Colonic mucosa (tissue), 4 donors: Measurements from ENCODE around the gene LIPG. TPM values are rescaled to one million over a fixed set of nuclear protein-coding genes. Genes with fewer than 3 reads are reported as not detected.

ENCODE experiments used
- DNase-seq: peaks from one replicate; pipeline ENCODE4 v3.0.0-alpha.2; 2020
- H3K27ac ChIP-seq: fragments of 200-600 bp; one replicate; pipeline ENCODE4 v1.8.0; 2021
- H3K27me3 ChIP-seq: fragments of 200-600 bp; one replicate; pipeline ENCODE4 v1.8.0; 2021
- H3K36me3 ChIP-seq: fragments of 200-600 bp; one replicate; pipeline ENCODE4 v1.8.0; 2021
- H3K4me1 ChIP-seq: fragments of 200-600 bp; one replicate; pipeline ENCODE4 v1.8.0; 2021; ENCODE audit warnings: mild to moderate bottlenecking
- H3K4me3 ChIP-seq: fragments of 200-600 bp; one replicate; pipeline ENCODE4 v1.8.0; 2021
- H3K9ac ChIP-seq, 2 donors: one replicate each; pipeline ENCODE4 v1.7.0; 2013; ENCODE audit warnings: control low read depth in 2 of 2, low read depth in 2 of 2, low read length in 2 of 2
- H3K9me3 ChIP-seq: fragments of 200-600 bp; one replicate; pipeline ENCODE4 v1.8.0; 2021
- intact Hi-C: fragments of 100-400 bp; cut with DNase I; formaldehyde crosslinking; loops from one replicate; pipeline ENCODE4 v1.14.1; 2022
- total RNA-seq, 2 donors: library from RNA; stranded (reverse); fragmentation: NEBNext Ultra II Directional in 1 of 2; extraction: Animal tissue kit (Norgen Biotek cat#: 25700) in 1 of 2; gene quantifications; one replicate each; pipeline ENCODE4 v1.2.1, GENCODE V29; 2021
- TF ChIP-seq, protein P1 (sequence below): fragments of 200-600 bp; IDR thresholded peaks from one replicate; pipeline ENCODE4 v1.8.0; 2022; ENCODE audit warnings: antibody characterized with exemption, mild to moderate bottlenecking
- donor health status: healthy.
- donor health status: DM: no; HTN: no; CAD: no.
- donor health status: DM: no; HTN: no; CAD: no.

LIPG gene
- total RNA-seq, 2 donors from 2014 or later = 25.5 to 32.1 TPM

DNA sequence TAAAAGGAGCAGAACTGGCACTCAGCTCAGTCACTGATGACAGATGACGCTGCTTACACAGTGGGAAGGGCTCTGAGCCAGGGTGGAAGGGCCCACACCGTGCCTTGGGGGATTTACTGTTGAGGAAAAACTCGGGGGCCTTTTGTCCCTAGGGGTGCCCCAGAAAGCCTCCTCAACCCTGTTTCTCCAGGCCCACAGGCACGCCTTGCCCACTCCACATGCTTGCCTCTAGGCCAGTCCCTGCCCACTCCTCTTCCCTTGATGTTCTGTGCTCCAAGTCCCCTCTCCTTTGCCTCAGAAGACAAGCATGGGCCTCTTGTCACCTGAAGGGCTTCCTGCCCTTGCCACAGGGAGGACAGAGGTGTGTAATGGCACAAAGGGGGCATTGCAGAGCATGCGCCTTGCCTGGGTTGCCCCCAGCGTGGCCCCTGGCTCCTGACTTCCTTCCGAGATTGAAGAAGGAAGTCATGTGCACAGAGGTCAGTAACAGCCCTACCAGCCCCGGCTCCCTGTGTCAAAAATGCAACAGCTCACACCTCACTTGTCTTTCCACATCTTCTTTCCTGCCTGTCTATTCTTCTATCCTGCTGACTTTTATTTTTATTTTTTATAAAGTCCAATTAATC lies 65.1 kb downstream of the LIPG start:
- Histone ChIP-seq H3K36me3 (no peaks in the 10 kb centered on the region), H3K27me3 (no peaks in the 10 kb centered on the region), H3K4me3 (no peak overlapping the region), H3K4me1 (no peaks in the 10 kb centered on the region), H3K27ac (no peak overlapping the region), H3K9ac (no peak overlapping the region), H3K9me3 (no peaks in the 10 kb centered on the region)
- intact Hi-C loops = no loop called here
- TF ChIP-seq, protein P1, sequence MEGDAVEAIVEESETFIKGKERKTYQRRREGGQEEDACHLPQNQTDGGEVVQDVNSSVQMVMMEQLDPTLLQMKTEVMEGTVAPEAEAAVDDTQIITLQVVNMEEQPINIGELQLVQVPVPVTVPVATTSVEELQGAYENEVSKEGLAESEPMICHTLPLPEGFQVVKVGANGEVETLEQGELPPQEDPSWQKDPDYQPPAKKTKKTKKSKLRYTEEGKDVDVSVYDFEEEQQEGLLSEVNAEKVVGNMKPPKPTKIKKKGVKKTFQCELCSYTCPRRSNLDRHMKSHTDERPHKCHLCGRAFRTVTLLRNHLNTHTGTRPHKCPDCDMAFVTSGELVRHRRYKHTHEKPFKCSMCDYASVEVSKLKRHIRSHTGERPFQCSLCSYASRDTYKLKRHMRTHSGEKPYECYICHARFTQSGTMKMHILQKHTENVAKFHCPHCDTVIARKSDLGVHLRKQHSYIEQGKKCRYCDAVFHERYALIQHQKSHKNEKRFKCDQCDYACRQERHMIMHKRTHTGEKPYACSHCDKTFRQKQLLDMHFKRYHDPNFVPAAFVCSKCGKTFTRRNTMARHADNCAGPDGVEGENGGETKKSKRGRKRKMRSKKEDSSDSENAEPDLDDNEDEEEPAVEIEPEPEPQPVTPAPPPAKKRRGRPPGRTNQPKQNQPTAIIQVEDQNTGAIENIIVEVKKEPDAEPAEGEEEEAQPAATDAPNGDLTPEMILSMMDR = no peak
- no peak for DNase-seq

DNA sequence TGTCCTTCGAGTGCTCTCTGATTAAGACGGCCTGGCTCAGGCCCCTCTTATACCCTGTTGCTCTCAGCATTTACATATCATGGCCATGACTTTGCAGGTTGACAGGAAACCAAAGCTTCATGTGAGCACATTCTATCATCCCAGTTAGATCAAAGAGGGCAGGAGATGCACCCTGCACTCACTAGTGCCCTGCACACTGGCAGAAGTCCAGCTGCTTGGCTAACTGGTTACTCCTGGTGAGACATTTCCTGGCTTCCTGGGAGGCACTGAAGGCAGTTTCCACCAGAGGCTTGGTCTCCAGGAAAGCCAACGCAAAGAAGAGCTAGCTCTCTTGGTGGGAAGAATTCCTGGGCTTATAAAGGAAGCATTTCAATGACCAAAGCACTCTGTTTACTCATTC lies 66.3 kb downstream of the LIPG start:
- Histone ChIP-seq H3K27me3 (no peaks in the 10 kb centered on the region), H3K27ac (no peak overlapping the region), H3K9me3 (no peaks in the 10 kb centered on the region), H3K9ac (no peak overlapping the region), H3K36me3 (no peaks in the 10 kb centered on the region), H3K4me3 (no peak overlapping the region), H3K4me1 (no peaks in the 10 kb centered on the region)
- intact Hi-C loops = no loop called here
- DNase-seq = no peak
- TF ChIP-seq, protein P1 = no peak

DNA sequence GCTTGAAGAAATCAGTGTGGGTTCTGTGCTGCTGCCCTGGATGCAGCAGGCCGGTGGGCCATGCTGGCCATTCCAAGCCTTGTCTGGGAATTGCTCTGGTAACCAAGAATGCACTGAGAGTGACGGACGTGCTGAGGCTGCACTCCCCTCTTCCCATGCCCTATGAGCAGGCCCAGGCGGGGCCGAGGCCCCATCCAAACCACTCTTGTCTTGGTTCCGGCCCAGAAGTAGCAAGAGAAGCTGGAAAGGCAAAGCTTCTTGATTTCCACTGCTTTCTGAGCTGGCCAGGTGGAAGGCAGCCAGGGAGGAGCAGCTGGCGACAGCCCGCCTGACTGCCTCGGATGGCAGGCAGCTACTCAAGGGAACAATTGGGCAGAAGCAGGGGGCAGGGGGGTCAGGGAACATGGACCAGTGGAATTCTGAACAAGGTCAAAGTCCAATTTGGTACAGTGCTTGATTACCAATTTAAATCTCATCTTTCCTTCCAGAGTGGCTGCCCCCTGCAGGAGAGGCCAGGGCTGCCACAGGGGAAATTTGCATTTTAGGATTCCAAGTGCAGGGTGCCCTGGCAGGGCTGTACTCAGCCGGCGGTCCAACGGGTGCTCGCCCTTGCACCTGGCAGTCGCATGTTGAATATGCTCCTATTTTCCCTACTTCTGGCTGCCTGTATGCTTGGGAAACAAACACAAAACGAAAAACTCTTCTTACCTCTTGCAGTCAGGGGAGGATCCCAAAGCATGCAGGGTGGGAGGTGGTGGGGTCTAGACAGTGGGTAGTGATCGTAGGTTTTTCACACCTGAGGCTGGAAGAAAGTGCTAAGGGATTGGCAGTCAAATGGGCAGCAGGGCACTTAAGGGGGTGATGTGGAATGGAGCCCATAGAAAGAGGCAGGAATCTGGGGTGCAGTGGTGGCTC lies 67.3 kb downstream of the LIPG start:
- Histone ChIP-seq H3K9ac (no peak overlapping the region), H3K27ac (no peak overlapping the region), H3K27me3 (no peaks in the 10 kb centered on the region), H3K4me3 (no peak overlapping the region), H3K9me3 (no peaks in the 10 kb centered on the region), H3K36me3 (no peaks in the 10 kb centered on the region), H3K4me1 (no peaks in the 10 kb centered on the region)
- intact Hi-C loops = no loop called here
- TF ChIP-seq, protein P1 = no peak
- peak; percentile 49 for DNase-seq

DNA sequence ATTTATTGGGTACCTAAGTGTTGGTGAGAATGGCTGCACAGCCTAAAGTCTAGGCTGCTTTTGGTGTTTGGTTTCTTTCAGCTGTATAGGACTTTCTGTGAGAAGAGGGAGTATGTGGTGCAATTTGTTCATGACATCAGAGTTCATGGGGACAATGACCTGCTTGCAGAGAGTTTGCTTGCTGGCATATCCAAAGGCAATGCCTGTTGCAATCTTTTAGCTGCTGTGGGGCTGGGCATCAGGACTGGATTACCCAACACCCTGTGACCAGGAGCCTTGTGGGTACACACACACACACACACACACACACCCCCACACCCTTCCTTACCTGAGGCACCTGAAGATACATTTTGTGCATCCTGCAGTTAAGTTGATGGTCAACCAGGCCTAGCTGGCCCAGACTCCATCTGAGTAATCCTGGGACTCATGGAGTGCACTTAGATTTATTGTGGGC lies 68.4 kb downstream of the LIPG start:
- TF ChIP-seq, protein P1 = no peak
- H3K4me3 ChIP-seq = no peak overlapping the region
- H3K27me3 ChIP-seq = no peaks in the 10 kb centered on the region
- H3K27ac ChIP-seq = no peak overlapping the region
- no peaks in the 10 kb centered on the region for H3K36me3 ChIP-seq
- no peak overlapping the region for H3K9ac ChIP-seq
- H3K4me1 ChIP-seq = no peaks in the 10 kb centered on the region
- no peaks in the 10 kb centered on the region for H3K9me3 ChIP-seq
- intact Hi-C loops = no loop called here
- DNase-seq = no peak

DNA sequence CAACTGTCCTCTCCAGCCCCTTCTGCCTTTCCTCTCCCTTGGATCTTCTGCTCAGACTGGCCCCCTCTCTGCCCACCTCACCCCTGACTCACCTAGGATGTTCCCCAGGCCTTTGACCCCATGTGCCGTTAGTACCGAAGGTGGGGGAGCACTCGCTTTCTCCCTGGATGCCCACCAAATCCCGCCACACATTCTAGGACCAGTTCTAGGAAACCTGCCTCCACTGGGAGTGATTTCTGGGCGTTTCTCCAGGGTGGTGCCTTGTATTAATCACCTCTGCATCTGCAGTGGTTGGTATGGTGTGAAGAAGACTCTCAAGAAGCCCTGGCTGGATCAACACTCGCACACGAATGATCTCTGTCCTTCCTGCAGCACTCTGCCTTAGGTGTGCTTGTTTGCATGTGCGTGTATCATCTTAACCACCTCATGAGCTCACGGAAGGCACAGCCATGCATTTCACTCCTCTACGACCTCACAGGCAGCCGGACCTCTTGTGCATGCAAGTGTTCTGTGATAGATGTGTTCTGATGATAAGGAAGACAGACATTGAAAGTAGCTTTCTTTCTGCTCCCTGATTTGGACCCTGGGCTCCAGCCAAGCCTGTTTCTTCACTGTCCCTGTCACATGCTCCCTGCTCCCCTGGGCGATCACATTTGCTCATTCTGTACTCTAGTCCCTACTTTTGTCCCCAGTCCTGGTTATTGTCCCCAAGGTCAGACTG lies 69.4 kb downstream of the LIPG start:
- Histone ChIP-seq H3K9me3 (no peaks in the 10 kb centered on the region), H3K27ac (no peak overlapping the region), H3K27me3 (no peaks in the 10 kb centered on the region), H3K4me3 (no peak overlapping the region), H3K9ac (no peak overlapping the region), H3K4me1 (no peaks in the 10 kb centered on the region), H3K36me3 (no peaks in the 10 kb centered on the region)
- DNase-seq = no peak
- intact Hi-C loops = no loop called here
- TF ChIP-seq, protein P1 = no peak
